CD4-positive, alpha-beta T cell (primary cell): ENCODE results near the gene ANAPC5. TPM values are rescaled to one million over a fixed set of nuclear protein-coding genes. Genes with fewer than 3 reads are reported as not detected.

Source experiments
- ATAC-seq: fragments of 200-7000 bp; cut with Tn5 transposase; one replicate; pipeline ENCODE4 v1.10.0; 2022; ENCODE audit warnings: mild to moderate bottlenecking; ENCODE audit not compliant: poor library complexity
- CTCF ChIA-PET: fragments of 350-600 bp; sonication (Branson Sonifier 250); formaldehyde crosslinking; loops from one replicate; lab custom pipeline; 2021; ENCODE audit warnings: antibody characterized with exemption, inconsistent platforms; lab: Charles Lee
- POLR2A ChIA-PET: fragments of 350-600 bp; sonication (Branson Sonifier 250); formaldehyde crosslinking; loops from one replicate; lab custom pipeline; 2021; ENCODE audit warnings: antibody characterized with exemption, inconsistent platforms; lab: Charles Lee
- DNase-seq, 14 experiments: peaks; one replicate each; pipeline ENCODE4 v3.0.0-alpha.2; 2013 to 2020; ENCODE audit warnings: mixed read lengths in 2 of 14
- H3K27ac ChIP-seq, 2 donors: one replicate each; pipeline versions ENCODE4 v1.5.1 to v1.7.0; 2013; ENCODE audit warnings: low read length in 2 of 2, low read depth in 1 of 2, mild to moderate bottlenecking in 1 of 2
- H3K27me3 ChIP-seq, 2 experiments: 1 replicate in 1 of 2; 2 replicates in 1 of 2; pipeline versions ENCODE4 v1.6.1 to v1.7.0; 2013; ENCODE audit warnings: low read length in 2 of 2, control low read depth in 1 of 2, mild to moderate bottlenecking in 1 of 2, moderate library complexity in 1 of 2; ENCODE audit not compliant: insufficient read depth in 2 of 2, control insufficient read depth in 1 of 2
- H3K36me3 ChIP-seq: one replicate; pipeline ENCODE4 v1.6.1; 2013; ENCODE audit warnings: low read length, control low read depth; ENCODE audit not compliant: insufficient read depth
- H3K4me1 ChIP-seq: one replicate; pipeline ENCODE4 v1.6.1; 2013; ENCODE audit warnings: low read length, control low read depth; ENCODE audit not compliant: insufficient read depth
- H3K4me3 ChIP-seq: one replicate; pipeline ENCODE4 v1.5.1; 2013; ENCODE audit warnings: mild to moderate bottlenecking, low read length, moderate library complexity
- H3K9me3 ChIP-seq, 2 experiments: 1 replicate in 1 of 2; 2 replicates in 1 of 2; pipeline versions ENCODE4 v1.6.1 to v1.7.0; 2013; ENCODE audit warnings: low read length in 2 of 2, mild to moderate bottlenecking in 2 of 2, control low read depth in 1 of 2, moderate library complexity in 1 of 2; ENCODE audit not compliant: control insufficient read depth in 1 of 2, insufficient read depth in 1 of 2
- H3K27ac Mint-ChIP-seq: one replicate; pipeline ENCODE4 v1.8.0; 2020; ENCODE audit warnings: mixed read lengths
- H3K27me3 Mint-ChIP-seq: one replicate; pipeline ENCODE4 v1.8.0; 2021; ENCODE audit warnings: mixed read lengths
- H3K36me3 Mint-ChIP-seq: one replicate; pipeline ENCODE4 v1.8.0; 2021; ENCODE audit warnings: low read depth, mixed read lengths
- H3K4me1 Mint-ChIP-seq: one replicate; pipeline ENCODE4 v1.8.0; 2021; ENCODE audit warnings: low read depth, mixed read lengths
- H3K4me3 Mint-ChIP-seq: one replicate; pipeline ENCODE4 v1.8.0; 2020; ENCODE audit warnings: mild to moderate bottlenecking, mixed read lengths
- H3K9me3 Mint-ChIP-seq: one replicate; pipeline ENCODE4 v1.8.0; 2020; ENCODE audit warnings: mixed read lengths
- intact Hi-C, 2 experiments: fragments of 100-400 bp; cut with DNase I in 1 of 2; cut with micrococcal nuclease in 1 of 2; formaldehyde crosslinking; loops; one replicate each; pipeline versions ENCODE4 v1.15.1 to v1.9.0; 2023 to 2025; cut with DNase I, micrococcal nuclease
- total RNA-seq, 174 experiments: library from RNA in 2 of 174; stranded (reverse) in 2 of 174; gene quantifications; one replicate each; pipeline ENCODE4 v1.2.3 and lab custom pipeline; 2021 to 2026
- TF ChIP-seq, protein P1 (sequence below): fragments of 200-600 bp; IDR thresholded peaks from one replicate; pipeline ENCODE4 v1.8.0; 2022; ENCODE audit warnings: antibody characterized with exemption, mild to moderate bottlenecking

ANAPC5 gene
- total RNA-seq, 2 experiments from 2014 or later, result 88.2 to 96.2 TPM

DNA sequence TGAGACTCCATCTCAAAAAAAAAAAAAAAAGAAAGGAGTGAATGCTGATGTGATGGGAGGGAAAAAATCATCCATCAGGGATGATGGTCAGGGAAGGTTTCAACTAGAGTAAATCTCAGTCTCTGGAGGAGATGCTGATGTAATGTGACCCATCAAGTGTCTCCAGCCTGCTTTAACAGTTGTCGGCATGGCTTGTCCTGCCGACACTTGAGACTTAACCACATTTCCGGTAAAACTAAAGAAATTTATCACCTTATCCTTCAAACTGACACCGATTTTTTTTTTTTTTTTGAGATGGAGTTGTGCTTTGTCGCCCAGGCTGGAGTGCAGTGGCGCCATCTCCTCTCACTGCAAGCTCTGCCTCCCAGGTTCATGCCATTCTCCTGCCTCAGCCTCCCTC lies 21.5 kb upstream of the ANAPC5 start:
- H3K36me3 ChIP-seq, result no peaks in the 10 kb centered on the region
- TF ChIP-seq, protein P1, sequence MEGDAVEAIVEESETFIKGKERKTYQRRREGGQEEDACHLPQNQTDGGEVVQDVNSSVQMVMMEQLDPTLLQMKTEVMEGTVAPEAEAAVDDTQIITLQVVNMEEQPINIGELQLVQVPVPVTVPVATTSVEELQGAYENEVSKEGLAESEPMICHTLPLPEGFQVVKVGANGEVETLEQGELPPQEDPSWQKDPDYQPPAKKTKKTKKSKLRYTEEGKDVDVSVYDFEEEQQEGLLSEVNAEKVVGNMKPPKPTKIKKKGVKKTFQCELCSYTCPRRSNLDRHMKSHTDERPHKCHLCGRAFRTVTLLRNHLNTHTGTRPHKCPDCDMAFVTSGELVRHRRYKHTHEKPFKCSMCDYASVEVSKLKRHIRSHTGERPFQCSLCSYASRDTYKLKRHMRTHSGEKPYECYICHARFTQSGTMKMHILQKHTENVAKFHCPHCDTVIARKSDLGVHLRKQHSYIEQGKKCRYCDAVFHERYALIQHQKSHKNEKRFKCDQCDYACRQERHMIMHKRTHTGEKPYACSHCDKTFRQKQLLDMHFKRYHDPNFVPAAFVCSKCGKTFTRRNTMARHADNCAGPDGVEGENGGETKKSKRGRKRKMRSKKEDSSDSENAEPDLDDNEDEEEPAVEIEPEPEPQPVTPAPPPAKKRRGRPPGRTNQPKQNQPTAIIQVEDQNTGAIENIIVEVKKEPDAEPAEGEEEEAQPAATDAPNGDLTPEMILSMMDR, result no peak
- POLR2A ChIA-PET, result no interaction called here
- no peak overlapping the region for H3K27ac ChIP-seq
- no peaks in the 10 kb centered on the region for H3K36me3 Mint-ChIP-seq
- H3K4me1 ChIP-seq, result no peaks in the 10 kb centered on the region
- no peaks in the 10 kb centered on the region for H3K4me1 Mint-ChIP-seq
- no peak for ATAC-seq
- intact Hi-C loops, result no loop called here
- H3K27ac Mint-ChIP-seq, result no peak overlapping the region
- peaks cover 2% of the 10 kb centered on the region for H3K27me3 Mint-ChIP-seq
- H3K9me3 Mint-ChIP-seq, result no peaks in the 10 kb centered on the region
- H3K27me3 ChIP-seq, result no peaks in the 10 kb centered on the region
- no peak for DNase-seq
- H3K4me3 Mint-ChIP-seq, result no peak overlapping the region
- H3K4me3 ChIP-seq, result no peak overlapping the region
- CTCF ChIA-PET, result no interaction called here
- no peaks in the 10 kb centered on the region for H3K9me3 ChIP-seq

DNA sequence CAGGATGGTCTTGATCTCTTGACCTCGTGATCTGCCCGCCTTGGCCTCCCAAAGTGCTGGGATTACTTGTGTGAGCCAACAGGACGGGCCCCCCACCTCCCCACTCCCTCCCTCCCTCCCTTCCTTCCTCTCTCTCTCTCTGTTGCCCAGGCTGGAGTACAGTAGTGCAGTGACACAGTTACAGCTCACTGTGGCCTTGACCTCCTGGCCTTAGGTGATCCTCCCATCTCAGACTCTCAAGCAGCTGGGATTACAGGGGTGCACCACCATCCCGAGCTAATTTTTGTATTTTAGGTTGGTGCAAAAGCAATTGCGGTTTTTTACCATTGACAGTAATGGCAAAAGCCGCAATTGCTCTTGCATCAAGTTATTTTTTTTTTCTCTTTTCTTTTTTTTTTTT lies 19.2 kb upstream of the ANAPC5 start:
- H3K36me3 Mint-ChIP-seq, result no peaks in the 10 kb centered on the region
- no peaks in the 10 kb centered on the region for H3K9me3 Mint-ChIP-seq
- TF ChIP-seq, protein P1, result no peak
- Histone ChIP-seq H3K4me3 (no peak overlapping the region), H3K27me3 (no peaks in the 10 kb centered on the region), H3K4me1 (no peaks in the 10 kb centered on the region), H3K36me3 (no peaks in the 10 kb centered on the region), H3K9me3 (no peaks in the 10 kb centered on the region), H3K27ac (no peak overlapping the region)
- ChIA-PET CTCF (no interaction called here), POLR2A (interaction anchor here (0.6 kb wide), 1 partner anchor 1240 kb away, joined by 3 read pairs; no protein-coding TSS in a partner anchor)
- no peaks in the 10 kb centered on the region for H3K27me3 Mint-ChIP-seq
- no peak for ATAC-seq
- H3K4me1 Mint-ChIP-seq, result no peaks in the 10 kb centered on the region
- DNase-seq, result no peak
- H3K4me3 Mint-ChIP-seq, result no peak overlapping the region
- intact Hi-C loops, result no loop called here
- H3K27ac Mint-ChIP-seq, result no peak overlapping the region

DNA sequence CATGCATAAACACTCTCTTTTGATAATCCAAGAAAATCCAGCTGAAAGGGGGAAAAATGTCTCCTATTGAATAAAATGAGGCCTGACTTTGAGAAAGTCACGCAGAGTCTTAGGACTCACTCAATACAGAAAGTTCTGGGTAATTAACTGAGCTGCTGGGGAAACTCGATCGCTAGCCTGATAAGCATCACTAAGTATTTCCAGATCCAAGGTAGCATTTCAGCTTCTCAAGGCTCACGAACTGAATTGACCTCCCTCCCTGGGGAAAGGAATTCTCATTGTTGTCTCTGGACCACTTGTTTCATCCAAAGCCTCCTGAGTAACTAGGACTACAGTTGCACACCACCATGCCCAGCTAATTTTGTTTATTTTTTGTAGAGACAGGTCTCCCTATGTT lies 13.8 kb upstream of the ANAPC5 start:
- H3K4me3 Mint-ChIP-seq, result no peak overlapping the region
- intact Hi-C loops, result no loop called here

More for the DNA sequence above, 13.8 kb upstream of the ANAPC5 start:
- peaks cover 2 to 10% of the 10 kb centered on the region in 2 experiments for H3K27me3 ChIP-seq
- no peaks in the 10 kb centered on the region for H3K9me3 ChIP-seq
- H3K4me3 ChIP-seq, result no peak overlapping the region
- ChIA-PET CTCF (no interaction called here), POLR2A (no interaction called here)
- H3K27ac ChIP-seq, result no peak overlapping the region
- H3K4me1 ChIP-seq, result no peaks in the 10 kb centered on the region
- Mint-ChIP-seq H3K4me1 (no peaks in the 10 kb centered on the region), H3K27me3 (peaks cover 6% of the 10 kb centered on the region), H3K9me3 (no peaks in the 10 kb centered on the region), H3K36me3 (no peaks in the 10 kb centered on the region), H3K27ac (no peak overlapping the region)
- no peaks in the 10 kb centered on the region for H3K36me3 ChIP-seq
- TF ChIP-seq, protein P1, result no peak
- ATAC-seq (no peak), DNase-seq (no peak)
